NOMO-1 (cell line): ENCODE data around the gene AAGAB.
"Not testable (repeated sequence)": the region's sequence is repeated elsewhere in the genome, so short reads cannot be mapped to it uniquely, and the experiment has no call there.

ENCODE experiments used
- DNase-seq, 2 experiments: peaks; one replicate each; lab custom pipeline; 2025; ENCODE audit not compliant: unreplicated experiment in 2 of 2; lab: John Stamatoyannopoulos, UW

Gene AAGAB, protein sequence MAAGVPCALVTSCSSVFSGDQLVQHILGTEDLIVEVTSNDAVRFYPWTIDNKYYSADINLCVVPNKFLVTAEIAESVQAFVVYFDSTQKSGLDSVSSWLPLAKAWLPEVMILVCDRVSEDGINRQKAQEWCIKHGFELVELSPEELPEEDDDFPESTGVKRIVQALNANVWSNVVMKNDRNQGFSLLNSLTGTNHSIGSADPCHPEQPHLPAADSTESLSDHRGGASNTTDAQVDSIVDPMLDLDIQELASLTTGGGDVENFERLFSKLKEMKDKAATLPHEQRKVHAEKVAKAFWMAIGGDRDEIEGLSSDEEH

DNA sequence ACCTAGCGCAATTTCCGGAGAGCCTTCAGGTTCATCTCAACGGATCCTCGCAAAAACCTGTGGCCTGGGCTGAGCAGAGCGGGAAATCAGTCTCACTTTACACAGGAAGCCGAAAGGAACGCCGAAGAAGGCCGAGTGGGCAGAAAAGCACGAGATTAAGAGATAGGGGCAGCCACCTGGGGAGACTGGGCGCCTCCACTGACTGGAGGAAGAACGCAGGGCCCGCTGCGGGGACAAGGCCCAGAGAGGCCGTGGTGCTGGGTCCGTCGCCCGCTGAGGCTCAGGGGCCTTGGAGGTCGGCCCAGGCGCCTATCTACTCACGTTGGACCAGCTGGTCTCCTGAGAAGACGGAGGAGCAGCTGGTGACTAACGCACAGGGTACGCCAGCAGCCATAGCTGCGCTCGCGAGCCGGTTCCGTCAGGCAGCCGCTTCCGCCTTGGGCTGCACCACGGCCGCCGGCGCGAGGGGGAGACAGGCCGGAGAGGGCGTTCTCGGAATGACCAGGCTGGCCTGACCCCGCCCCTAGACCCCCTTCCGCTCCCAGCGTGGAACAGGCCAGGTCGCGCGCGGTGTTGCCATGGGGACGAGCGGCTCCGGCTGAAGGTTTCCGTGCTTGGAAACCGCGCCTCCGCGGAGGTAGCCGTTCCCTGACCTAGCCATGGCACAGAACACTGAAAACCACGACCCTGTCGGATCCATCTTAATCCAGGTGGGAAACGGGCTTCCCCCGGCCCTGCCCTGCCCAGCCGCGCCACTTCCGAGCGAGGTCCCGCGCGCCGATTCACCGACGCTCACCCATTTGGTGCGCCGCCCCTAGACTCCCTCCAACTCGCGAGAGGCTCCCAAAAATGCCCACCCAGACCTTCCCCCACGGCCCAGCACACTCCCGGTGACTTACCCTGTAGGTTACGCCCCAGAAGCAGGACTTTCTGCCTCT lies at the start of gene AAGAB, which contains the start of gene IQCH:
TSS of gene AAGAB (minus strand) at position 424 of the 938 bp plus-strand sequence. CDS start at position 394, 30 bp downstream.
TSS of gene IQCH (plus strand) at position 549 of the 938 bp plus-strand sequence. CDS start at position 660, 111 bp downstream.
- peak; percentile 93 to 94 for DNase-seq

DNA sequence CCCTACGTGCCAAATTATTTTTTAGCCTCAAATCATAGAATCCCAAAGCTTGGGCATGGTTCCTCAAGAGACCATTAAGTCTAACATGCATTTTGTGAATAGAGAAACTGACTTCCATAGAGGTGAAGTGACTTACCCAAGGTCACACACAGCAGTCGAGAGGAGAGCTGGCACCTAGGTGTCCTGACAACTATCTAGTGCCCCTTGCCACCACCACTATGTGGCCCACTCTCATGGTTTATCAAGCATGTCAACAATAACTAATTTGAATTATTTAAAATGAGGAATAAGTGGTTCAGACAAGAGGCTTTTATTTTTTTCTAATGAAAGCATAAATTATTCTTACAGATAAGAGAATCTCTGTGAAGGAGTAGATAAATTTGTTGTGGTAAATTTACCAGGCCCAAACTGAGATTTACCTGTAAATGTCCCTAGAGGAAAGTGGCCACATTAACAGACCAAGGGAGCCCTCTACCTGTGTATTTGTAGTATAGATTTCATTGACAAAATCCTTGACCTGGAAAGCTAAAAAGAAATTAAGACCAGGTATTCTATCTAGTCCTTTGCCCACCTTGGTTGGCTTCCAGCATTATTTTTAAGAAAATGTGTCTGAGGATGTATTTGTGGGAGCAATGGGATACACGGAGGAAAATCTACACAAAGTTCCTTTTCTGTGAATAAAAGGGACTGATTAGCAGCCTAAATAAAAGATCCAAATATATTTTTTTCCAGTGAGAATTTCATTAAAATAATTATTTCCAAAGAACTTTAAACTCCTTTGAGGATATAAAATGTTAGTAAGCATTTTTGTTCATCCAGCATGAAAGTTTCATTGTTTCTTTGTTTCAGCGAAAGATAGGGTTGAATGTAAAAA lies 49.3 kb upstream of the AAGAB start:
- DNase-seq, result no peak

DNA sequence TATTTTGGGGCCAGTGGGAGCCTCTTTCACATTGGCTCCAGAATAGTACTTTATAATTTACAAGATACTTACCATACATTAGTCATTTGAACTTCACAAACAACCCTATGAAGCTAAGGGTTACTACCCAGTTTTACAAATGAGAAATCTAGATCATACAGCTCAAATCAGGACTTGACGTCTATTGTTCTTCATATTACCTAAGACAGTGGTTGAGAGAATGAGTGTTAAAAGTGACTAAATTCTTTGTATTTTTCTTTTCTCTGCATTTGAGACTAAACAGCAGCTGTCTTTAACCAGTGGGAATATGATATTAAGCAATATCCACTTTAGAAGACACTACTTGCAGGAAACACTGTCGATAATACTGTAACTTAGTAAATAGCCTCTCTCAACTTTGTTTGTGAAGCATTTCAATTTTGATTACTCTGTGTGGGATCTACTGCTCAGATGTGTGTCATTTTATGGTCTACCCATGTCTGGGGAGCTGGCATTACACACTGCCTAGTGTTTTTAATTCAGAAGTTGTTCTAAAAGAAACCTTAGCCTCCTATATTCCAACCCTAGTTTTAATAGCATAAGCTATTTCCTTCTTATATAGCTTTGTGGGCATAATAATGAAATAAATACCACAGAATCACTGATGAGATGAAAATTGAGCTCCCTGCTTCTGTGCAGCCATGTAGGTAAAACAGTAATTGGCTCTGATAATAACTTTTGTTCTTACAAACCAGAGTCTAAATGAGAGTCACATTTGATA lies 46.0 kb upstream of the AAGAB start:
- DNase-seq, result no peak

DNA sequence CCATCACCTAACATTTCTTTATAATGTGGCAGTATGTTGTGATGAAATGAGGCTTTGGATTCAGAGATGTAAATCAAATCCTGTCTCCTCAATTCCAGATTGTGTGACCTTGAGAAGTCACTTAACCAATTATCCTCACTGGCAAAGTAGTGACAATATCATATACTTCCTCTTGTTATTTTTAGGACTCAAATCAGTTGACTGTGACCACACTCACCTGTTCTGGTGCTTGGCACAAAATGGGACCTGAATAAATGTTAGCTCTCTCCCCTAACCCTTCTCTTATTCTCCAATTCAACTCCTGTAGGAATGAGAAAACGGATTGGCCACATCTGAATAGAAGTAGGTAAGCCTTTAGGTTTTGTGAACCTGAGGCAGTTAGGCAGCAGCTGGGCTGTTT lies 42.2 kb upstream of the AAGAB start:
- DNase-seq, result peak in 1 of 2 experiments; percentile 10

DNA sequence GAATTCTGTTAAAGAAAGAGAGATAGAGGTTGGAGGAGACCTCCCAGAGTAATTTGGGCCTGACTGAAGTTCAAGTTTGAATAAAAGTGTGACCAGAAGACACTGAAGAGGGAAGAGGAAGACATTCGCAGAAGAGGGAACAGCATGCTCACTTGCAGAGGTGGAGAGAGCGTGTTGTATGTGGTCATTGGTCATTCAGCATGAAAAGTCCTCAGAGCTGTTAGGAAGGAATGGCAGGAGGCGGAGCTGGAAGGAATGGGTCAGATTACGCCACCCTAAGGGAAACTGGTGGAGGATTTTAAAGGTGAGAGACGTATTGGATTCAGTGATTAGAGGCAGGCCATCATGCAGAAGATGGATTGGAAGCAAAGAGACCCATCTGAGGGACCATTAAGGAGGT lies 41.7 kb upstream of the AAGAB start:
- no peak for DNase-seq

DNA sequence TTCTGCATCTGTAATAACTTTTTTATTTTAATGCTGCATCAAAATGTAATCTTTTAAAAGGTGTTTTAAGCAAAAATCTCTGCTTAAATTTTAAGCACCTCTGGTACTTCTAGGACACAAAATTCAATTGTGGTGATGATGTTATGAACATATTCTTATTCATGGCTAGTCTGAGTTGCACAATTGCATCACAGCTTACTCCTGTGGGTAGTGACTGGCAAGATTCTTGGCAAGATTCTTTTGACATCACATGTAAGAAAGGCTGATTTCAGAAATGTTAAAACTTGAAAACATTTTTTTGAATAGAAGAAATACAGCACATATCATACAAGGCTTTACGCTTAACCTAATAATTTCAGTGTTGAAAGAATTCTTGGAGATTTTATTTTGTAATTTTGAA lies 35.9 kb upstream of the AAGAB start:
- no peak for DNase-seq

DNA sequence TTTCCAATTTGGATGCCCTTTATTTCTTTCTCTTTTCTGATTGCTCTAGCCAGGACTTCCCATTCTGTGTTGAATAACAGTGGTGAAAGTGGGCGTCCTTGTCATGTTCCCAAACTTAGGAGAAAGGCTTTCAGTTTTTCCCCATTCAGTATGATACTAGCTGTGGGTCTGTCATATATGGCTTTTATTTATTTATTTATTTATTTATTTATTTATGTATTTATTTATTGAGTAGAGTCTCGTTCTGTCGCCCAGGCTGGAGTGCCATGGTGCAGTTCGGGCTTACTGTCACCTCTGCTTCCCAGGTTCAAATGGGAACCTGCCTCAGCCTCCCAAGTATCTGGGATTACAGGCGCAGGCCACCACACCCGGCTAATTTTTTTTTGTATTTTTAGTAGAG lies 31.9 kb upstream of the AAGAB start:
- DNase-seq, result not testable (repeated sequence)

DNA sequence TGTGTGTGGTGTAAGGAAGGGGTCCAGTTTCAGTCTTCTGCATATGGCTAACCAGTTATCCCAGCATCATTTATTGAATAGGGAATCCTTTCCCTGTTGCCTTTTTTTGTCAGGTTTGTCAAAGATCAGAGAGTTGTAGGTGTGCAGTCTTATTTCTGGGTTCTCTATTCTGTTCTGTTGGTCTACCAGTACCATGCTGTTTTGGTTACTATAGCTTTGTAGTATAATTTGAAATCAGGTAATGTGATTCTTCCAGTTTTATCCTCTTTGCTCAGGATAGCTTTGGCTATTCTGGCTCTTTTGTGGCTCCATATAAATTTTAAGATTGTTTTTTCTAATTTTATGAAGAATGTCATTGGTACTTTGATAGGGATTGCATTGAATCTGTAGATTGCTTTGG lies 31.2 kb upstream of the AAGAB start:
- DNase-seq, result not testable (repeated sequence)

DNA sequence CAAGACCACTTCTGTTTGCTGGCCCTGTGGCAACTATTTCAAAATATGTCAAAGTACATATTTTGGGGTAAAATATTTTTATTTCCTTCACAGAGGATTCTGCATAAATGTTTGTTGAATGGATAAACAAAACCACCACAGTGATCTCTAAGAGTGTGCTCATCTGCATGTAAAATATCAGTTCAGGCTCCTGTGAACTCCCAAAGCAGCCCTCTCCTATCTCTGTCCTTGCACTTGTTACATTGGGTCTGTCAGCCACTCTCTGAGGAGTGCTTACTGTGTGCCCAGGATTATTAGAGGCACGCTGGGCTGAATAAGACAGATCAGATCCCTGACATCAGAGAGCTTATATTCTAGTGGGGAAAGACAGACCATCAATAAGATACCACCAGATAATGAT lies 27.3 kb upstream of the AAGAB start:
- DNase-seq, result no peak

DNA sequence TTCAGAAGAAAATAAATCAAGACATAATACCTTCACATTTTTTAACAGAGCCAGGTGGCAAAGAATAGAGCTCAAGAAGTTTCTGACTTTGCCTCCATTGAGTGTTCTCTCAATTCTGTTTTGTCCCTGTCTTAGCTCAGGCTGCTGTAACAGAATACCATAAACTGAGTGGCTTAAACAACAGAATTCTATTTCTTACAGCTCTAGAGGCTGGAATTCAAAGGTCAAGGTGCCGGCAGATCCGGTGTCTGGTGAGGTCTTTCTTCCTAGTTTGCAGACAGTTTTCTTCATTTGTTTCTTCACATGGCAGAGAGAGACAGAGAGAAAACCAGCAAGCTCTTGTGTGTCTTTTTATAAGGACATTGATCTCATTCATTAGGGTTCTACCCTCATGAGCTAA lies 25.8 kb upstream of the AAGAB start:
- DNase-seq, result no peak

DNA sequence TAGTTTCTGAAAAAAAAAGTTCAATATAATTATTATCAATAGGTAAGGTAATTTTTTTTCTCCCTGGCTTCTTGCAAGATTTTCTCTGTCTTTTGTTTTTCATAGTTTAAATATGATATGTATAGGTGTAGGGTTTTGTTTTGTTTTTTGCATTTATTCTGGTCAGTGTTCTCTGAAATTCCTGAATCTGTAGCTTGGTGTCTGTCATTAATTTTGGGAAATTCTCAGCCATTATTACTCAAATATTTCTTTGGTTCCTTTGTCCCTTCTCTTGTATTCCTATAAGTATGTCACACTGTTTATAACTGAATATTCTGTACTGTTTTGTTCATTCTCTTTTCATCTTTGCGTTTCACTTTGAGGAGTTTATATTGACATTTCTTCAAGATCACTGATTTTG lies 22.2 kb upstream of the AAGAB start:
- no peak for DNase-seq

DNA sequence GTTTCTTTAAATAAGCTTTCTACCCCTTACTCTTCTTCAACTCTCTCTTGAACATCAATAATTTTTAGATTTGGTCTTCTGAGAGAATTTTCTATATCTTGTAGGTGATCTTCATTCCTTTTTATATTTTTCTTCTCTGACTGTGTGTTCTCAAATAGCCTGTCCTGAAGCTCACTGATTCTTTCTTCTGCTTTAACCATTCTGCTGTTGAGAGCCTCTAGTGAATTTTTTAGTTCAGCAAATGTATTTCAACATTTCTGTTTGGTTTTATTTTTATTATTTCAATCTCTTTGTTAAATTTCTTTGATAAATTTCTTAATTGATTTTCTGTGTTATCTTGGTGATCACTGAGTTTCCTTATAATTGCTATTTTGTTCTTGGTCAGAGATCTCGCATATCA lies 19.8 kb upstream of the AAGAB start:
- DNase-seq, result no peak

DNA sequence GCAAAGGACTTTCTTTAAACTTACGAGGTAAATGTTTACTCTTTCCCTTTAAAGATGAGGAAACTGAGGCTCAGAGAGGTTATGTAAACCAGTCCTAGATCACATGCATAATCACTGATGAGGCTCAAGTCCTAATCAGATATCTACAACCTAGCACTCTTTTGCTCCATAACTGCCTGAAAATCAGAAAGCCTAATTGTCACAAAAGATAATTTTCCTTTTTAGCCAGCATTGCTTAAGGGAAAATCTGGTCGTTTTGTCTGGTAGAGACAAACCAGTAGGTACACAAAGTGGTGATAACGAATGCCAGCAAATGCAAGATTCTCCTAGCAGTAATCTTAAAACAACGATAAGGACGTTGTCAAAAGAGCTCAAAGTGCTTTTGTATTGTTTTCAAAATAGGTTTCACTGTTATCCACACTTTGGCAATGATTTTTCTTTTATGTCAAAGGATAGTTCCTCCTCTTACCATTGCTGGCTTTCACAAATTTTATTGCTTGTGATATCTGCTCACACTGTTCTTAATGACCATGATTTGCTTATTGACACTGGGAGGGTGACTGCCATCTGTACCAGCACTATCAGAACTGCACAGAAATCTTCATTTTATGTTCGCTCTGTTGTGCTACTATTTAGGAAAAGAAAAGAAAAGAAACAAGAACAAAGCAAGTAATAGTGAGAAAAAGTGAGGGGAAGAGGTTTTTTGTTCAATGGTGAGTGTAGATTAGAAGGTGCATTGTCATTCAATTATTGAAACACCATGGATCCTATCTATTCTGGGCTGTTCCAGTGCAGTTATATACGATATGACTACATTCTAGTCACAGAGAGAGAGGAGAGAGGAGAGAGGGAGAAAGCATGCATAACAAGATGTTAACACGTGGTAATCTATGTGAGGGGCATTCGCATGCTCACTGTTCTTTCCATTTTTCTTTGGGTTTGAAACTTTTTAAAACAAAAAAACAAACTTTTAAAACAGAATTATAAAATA lies 13.8 kb upstream of the AAGAB start:
- no peak for DNase-seq

DNA sequence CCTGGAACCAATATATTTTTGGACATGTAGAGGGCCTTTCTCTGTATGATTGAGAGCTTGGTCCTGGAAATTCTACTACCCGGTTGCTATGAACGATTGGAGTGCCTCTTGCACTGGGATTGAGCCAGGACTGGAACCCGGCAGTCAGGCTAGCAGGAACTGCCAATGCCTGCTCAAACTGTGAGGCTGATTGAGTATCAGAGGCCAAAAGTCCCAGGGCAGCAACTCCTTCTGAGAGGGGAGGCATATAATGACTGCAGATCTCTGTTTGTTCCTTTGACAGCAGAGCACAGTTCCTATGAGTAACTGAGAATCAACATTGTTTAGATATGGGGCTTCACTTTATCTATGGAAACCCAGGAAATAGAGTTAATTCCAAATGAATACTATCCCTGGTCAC lies 13.0 kb upstream of the AAGAB start:
- no peak for DNase-seq

DNA sequence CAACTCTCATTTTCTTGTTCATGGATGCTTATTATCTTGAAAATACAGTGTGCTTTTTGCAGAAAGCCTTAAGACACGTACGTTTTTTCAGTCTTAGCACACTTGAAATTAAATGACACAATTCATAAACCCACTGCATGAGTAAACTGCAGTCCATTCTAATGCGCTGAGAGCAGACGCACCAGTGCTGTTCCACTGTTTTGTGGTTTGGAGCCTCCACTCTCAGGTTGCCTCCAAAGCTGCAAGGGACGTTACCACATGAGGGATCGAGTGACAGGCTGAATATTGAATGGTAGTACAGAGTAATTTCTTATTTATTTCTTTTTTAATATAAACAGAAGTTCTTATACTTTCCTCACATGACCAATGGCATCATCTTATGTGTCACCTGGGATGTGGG lies 12.4 kb upstream of the AAGAB start:
- no peak for DNase-seq

DNA sequence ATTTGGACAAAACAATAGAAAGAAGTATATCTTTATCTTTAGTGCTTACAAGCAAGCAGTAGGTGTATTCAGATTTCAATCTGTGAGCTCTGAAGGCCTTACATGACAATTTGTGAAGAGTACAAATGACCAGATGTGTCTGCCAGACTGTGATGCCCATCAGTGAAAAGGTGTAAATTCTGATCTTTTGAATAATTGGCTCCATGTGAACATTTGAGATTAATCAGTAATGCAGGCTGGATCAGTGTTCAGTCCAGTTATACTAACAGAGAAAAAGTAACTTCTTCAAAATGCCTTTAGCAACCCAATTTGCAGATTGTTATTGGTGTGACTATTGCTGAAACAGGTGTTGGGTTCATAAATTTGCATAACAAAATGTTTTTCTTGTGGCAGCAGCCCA lies 5.3 kb upstream of the AAGAB start:
- no peak for DNase-seq

DNA sequence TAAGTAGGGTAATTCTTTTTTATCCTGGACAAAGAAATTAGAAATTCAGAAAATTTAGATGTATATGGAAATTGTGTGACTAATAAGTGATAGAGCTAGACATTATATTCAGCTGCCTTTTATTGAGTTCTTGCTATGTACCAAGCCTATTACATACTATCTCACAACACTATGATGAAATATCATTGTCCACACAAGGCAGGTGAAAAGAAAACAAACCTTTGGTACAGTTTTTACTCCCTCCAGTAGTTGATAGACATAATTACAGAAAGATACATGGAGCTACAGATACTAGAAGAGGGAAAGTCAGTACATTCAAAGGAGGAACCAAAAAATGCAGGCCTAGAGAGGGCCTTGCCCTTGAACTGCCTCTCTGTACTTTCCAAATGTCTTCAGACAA lies 4.9 kb upstream of the AAGAB start:
- DNase-seq, result no peak

DNA sequence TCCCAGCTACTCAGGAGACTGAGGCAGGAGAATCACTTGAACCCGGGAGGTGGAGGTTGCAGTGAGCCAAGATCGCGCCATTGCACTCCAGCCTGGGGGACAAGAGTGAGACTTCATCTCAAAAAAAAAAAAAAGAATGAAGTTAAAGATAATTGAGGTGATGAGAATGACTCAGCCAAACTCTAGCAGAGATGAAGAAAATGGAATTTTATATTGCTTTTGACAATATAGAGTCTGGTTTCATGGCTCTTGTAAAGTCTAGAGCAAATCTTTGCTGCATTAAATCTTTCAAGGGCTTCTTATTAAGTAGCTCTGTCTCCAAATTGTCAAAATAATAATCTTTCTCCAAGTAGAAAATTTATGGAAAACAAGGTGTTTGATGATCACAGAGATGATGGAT lies 4.0 kb upstream of the AAGAB start:
- not testable (repeated sequence) for DNase-seq

DNA sequence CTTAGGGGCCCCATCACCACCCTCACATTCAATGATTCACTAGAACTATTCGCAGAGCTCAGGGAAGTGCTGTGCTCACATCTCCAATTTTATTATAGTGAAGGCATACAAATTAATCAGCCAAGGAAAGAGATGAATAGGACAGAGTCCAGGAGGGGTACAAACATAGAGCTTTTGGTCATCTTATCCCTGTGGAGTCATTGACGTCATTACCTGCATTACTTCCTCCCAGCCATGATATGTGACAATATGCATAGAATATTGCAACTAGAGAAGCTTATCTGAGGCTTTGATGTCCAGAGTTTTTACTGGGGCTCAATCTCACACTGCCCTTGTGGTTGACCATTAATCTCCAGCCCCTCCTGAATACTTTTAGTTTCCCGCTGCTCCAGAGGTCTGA lies 1.6 kb upstream of the AAGAB start:
- DNase-seq, result no peak
